Stimulated activated CD4-positive, alpha-beta T cell treated with anti-CD3 and anti-CD28 coated beads, Interleukin-15, amount 100 ng/mL, for 1 hour (primary cell): ENCODE measurements around the gene ZBTB33.

ENCODE experiments used
- DNase-seq, 2 donors: peaks; one replicate each; pipeline ENCODE4 v3.0.0-alpha.2; 2020; ENCODE audit warnings: low read depth in 1 of 2, low spot score in 1 of 2

The ZBTB33 gene

GRCh38 chrX:120304256-120304655, 53.6 kb downstream of the ZBTB33 start:
- no peak for DNase-seq

DNA sequence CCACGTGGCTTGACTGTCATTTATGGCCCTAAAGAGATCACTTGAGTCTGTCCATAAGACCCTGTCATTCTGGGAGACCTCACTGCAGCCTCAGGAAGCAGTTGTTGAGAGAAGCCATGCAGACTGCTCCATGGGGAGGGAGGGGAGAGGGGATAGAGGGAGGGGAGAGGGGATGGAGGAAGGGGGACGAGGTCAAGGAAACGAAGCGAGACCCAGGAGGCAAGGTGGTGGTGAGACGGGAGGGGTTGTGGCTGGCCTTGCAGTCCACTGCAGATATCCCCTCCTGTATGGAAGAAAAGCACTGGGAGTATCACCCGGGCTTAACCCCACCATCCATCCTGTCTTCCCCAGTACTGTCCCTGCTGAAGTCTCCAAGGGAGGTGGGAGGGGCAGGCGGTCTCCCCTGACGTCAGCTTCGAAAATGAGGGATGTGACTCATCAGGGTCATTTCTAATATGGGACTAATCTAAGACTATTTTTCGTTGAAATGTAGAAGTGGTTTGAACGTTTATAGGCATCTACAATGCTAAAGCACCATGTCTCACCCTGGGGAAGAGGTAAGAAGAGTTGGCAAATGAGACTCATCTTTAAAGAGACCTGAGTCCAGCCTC, 55.0 kb downstream of the ZBTB33 start:
- no peak for DNase-seq

DNA sequence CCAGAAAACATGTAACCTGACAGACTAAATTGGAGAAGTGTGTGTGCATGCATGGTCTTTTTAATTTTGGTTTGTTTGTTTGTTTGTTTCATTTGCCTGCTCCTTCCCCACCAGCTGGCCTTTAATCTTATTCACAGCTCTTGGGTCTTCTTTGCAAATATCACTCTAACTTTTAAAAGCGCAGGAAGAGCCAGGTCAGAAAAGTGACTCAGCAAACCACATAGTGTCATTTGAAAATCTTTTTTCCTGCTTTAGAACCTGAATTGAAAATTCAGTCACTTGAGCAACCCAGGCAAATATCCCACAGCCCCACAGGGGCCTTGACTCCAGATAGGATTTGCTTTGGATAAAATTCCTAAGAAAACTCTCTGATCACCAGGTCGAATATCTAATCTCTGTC, 56.0 kb downstream of the ZBTB33 start:
- DNase-seq = no peak
